Measurements from ENCODE around the gene ZDHHC7.

ZDHHC7 gene

GRCh38 chr16:84924331-84925091 lies 86.8 kb downstream of the ZDHHC7 start:
- Mint-ChIP-seq H3K9me3 (no peaks in the 10 kb centered on the region), H3K4me3 (no peak overlapping the region), H3K36me3 (no peaks in the 10 kb centered on the region), H3K27me3 (peaks cover 25% of the 10 kb centered on the region), H3K4me1 (no peaks in the 10 kb centered on the region), H3K27ac (no peak overlapping the region)
- no peak for ATAC-seq
